ENCODE data around the gene ZNF106.

ZNF106 gene

DNA sequence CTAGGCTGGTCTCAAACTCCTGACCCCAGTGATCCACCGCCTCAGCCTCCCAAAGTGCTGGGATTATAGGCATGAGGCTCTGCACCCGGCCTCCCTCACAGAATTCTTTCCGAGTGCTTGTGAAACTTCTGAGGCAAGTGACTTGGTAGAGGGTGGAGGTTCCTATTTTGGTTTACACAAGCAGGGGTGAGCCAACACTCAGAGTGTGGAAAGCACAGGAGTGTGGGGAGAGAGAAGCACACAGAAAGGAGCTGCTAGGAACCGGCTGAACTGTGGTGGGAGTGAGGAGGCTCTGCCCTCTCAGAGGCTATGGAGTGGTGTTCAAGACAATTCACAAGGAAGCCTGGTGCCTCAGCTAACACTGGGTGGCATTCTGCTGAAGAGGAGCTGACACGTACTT, 123.9 kb downstream of the ZNF106 start:
- no peak for DNase-seq (ENCODE audit: low read depth in 3 of 3)

DNA sequence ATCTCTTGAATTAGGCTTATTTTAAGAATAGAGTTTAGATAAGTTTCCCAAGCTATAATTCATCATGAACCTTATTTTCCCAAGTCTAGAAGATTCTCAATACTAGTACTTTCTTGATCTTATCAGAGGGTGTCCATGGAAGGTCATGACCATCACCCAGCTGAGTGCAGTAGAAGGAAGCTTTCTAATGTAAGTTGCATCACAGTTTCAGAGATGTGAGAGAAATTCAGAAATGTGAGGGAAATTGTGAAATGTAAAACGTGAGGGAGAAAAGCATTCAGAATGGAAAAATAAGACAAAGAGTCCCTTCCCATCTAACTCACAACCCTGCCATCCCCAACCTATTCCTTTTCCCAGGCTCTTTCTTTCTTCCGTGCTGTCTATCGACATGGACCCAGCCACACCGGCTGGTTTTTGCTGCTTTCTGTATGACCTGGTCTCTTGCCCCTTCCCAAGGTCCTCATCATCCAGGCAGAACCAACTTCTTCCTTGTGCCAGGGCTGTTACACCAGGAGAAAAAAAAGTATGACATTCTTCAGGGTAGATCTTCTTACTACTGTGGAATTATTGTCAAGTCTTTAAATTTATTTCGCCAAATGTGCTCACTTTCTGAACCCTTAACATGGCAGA, 124.9 kb downstream of the ZNF106 start:
- DNase-seq (ENCODE audit: low read depth in 3 of 3) = no peak

DNA sequence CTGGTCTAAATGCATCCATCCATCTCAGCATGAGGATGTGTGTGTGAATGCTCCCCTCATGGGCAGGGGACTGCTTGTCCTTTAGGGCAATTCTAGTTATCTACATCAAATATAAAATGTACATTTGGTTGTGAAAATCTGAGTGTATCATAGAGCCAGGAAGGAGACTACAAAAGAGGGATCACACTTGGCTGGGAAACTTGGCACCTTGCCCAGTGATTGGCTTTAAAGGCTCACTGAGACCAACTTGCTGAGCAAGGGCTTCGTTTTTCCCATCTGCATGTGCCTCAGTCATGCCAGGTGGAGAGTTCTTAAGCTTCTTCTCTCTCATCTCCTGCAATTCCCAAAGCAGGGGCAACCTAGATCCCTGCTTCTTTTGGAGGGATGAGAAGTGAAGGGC, 126.4 kb downstream of the ZNF106 start:
- no peak for DNase-seq (ENCODE audit: low read depth in 3 of 3)

DNA sequence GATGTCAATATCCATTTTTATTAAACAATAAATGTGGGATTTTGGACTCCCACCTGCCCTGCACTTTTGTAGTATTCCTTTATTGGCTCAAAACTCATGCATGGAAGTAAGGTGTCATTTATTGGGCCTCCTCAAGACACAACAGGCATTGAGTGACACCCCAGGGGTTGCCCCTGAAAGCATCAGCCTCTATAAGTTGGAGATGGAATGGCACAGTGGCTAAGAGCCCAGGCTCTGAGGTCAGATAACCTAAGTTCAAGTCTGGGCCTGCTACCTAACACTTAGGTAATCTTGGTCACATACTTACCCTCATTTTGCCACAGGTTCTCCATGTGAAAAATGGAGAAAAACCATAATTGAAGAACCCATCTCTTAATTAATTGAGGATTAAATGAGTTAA, 127.0 kb downstream of the ZNF106 start:
- DNase-seq (ENCODE audit: low read depth in 3 of 3) = no peak

DNA sequence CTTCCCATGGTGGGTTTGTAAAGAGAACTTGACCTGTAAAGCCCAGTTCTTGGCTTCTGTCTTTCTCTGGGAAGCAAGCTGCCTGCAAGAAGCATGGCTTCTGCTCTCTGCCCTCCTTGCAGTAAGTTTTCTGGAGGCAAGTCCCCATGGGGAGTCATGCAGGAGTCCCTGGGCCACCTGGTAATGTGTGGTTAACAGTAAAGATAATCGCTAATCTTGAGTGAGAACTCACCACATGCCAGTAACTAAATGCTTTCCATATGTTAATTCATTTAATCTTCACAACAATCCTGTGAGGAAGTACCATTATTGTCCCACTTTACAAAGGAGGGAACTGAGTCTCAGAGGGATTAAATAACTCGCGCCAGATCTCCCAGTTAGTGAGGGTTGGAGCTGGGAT, 127.5 kb downstream of the ZNF106 start:
- no peak for DNase-seq (ENCODE audit: low read depth in 3 of 3)

Data from stimulated activated CD4-positive, alpha-beta T cell treated with anti-CD3 and anti-CD28 coated beads, TNF-alpha, amount 100 ng/mL, for 24 hours (primary cell).